DMS 273 (cell line): ENCODE measurements around the gene FUNDC1.
A peak's percentile ranks its signal among the peaks of the same experiment; 100 is the strongest.
"Not testable (repeated sequence)": the region's sequence is repeated elsewhere in the genome, so short reads cannot be mapped to it uniquely, and the experiment has no call there.

Source experiments
- DNase-seq: peaks from one replicate; lab custom pipeline; 2025; ENCODE audit not compliant: unreplicated experiment; lab: John Stamatoyannopoulos, UW

The FUNDC1 gene, protein sequence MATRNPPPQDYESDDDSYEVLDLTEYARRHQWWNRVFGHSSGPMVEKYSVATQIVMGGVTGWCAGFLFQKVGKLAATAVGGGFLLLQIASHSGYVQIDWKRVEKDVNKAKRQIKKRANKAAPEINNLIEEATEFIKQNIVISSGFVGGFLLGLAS

DNA sequence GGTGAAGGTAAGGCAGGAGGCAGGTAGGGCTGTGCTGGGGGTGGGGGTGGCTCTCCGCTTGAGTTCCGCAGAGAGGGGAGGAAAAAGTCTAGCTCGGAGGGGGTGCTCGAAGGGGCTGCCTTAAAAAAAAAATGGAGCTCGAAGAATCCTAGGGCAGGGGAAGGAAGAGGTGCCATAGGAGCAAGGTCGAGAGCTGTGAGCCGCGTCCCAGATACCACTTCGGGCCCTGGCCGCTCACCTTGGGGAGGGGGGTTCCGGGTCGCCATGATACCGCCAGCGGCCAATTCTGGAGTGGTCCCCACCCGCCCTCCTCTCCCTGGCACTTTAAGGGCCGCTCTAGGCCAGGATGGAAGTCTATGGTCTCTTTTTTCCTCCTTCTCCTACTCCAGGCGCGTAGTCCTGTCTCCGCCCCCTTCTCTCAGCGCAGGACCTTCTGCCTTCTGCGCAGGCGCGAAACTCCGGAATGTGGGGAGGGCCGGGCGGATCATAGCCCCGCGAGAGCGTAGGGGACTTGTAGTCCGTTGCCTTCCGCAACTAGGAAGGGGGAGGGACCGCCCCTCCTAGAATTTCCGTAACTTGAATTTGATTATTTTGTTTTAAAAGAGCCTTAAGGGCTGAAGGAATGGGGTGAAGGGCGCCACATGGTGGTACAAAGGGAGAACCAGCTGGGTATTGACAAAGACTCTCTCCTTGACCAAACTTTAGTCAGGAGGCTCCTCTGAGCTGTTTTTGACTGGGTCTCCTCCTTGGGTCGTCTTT is at the start of gene FUNDC1:
FUNDC1 (minus strand) TSS at position 293 of the 759 bp plus-strand sequence; CDS start at position 266, 27 bp downstream.
- DNase-seq = peak; percentile 98

DNA sequence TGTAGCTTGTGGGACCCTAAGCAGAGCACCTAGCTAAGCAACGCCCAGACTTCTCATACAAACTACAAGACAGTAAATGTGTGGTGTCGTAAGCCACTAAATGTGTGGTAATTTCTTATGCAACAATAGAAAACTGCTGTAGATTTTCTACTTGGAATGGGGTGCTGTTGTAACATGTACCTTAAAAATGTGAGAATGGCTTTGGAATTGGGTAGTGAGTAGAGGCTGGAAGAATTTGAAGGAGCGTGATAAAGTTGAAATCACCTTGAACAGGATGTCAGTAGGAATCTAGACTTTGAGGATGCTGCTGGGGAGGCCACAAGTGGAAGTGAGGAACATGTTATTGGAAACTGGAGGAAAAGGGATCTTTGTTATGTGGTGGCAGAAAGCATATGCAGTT is 43.2 kb upstream of the FUNDC1 start:
- DNase-seq = no peak

DNA sequence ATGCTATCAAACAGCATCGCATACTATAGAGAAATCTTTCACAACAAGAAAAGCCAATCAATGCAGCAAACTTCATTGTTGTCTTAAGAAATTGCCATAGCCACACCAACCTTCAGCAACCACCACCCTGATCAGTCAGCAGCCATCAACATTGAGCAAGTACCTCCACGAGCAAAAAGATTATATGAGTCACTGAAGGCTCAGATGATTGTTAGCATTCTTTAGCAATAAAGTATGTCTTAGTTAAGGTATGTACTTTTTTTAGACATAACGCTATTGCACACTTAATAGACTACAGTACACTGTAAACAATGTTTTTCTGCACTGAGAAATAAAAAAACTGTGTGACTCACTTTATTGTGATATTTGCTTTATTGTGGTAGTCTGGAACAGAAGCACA is 37.8 kb upstream of the FUNDC1 start:
- DNase-seq = no peak

DNA sequence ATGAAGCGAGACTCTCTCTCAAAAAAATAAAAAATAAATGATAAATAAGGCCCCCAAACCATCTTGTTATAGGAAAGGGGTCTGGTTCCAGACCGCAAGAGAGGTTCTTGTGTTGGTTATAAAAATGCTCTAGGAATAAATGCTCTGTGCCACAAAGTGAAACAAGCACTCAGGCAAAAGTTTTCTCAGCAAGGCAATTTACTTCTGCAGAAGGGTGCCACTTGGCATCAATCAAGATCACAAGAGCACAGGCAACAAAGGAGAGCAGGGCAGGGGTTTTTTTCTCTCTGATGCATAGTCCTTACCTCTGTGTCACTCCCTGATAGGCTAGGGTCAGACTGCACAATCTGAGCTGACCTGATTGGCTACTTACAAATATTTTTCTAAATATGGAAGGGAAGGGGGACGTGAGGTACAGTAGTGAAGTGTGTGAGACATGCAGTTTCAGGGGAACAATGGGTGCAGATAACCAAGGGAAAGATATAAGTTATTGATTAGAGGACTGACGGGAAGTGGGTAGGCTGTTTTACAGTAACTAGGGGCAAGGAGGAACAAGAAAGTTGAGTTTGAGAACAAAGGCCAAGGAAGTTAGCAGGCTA is 29.8 kb upstream of the FUNDC1 start:
- DNase-seq = no peak

DNA sequence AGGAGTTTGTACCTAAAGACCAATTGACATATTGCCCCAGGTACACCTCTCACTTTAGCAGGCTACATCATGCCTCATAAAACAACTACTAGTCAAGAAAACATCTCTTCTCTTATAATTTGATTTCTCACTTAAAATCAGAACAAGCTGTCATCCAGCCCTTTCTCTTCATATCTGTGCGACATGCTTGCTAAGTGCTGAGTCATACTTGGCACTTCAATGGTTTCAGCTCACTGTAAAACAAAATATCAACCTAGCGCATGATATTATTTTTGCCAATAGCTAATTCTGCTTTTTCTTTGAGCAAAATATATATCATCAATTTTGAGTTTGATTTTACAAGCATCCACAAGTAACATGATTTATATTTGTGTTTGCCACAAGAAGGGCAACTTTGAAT is 27.9 kb upstream of the FUNDC1 start:
- no peak for DNase-seq

DNA sequence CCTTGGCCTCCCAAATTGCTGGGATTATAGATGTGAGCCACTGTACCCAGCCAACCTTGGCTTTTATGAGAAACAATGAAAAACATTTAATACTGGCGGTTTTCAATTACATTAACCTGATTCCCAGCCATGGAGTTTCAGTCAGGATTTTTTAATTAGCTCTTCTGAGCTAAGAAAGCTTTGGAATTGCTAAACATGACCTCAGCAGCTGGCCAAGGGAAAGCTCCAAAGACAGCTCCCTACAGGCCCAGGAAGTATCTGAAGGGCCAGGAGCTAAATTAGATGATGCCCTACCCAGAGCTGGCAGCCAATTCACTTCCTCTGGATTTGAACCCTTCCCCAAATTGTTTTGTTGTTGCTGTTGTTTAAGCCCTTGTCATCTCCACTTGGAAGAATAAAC is 26.5 kb upstream of the FUNDC1 start:
- DNase-seq = peak; percentile 9

DNA sequence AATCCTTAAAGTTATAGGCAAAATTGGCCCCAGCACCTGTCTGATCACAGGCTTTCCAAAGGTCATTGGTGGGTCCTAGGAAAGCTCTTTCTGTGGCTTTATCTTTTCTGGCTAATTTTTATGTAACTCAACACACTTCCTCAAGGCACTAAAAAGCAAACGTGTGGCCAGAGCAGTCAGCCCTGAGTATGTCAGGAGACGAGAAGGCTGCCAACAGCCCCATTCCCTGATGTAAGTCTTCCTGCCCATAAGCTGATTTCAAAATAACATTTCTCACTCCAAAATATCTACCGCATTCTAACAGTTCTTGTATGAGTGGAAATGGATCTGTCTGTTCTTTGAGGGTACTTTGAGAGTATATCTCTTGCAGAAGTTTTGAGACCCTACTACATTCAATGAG is 25.5 kb upstream of the FUNDC1 start:
- DNase-seq = no peak

DNA sequence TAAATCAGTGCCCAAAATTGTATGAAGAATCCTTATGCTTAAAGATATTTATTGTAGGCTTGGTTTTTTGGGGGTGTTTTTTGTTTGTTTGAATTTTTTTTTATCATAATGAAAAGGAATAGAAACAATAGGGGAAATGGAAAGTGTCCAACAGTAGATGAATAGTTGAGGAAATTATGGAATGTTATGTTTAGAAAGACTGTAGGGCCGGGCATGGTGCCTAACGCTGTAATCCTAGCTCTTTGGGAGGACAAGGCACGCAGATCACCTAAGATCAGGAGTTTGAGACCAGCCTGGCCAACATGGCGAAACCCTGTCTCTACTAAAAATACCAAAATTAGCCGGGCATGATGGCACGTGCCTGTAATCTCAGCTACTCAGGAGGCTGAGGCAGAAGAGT is 19.2 kb upstream of the FUNDC1 start:
- not testable (repeated sequence) for DNase-seq

DNA sequence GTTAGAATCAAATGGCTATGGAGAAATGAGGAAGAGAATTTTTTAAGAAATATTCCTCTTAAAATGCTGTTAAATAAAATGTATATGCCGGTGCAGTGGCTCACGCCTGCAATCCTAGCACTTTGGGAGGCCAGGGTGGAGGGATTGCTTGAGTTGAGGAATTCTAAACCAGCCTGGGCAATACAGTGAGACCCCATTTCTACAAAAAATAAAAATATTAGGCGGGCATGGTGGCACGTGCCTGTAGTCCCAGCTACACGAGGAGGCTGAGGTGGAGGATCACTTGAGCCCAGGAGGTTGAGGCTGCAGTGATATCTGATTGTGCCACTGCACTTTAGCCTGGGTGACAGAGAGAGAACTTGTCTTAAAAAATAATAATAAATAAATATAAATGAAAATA is 7.9 kb upstream of the FUNDC1 start:
- DNase-seq = no peak

DNA sequence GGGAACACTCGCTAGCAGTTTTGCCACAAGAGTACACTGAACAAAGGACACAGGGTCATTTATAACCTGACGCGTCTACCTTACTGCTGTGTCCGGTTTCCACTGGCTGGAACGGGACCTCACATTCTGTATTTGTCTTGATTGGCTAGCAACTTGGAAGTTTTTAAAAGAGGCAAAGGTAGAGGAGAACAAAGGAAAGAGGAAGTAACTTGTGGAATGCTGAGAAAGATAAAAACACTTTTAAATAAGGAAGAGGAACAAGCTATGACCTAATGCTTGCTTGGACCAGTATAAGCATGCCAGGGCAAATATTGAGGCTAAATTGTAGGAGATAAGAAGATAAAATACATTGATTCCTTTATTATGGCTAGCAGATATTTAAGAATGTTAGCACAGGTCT is 2.8 kb upstream of the FUNDC1 start:
- DNase-seq = not testable (repeated sequence)

DNA sequence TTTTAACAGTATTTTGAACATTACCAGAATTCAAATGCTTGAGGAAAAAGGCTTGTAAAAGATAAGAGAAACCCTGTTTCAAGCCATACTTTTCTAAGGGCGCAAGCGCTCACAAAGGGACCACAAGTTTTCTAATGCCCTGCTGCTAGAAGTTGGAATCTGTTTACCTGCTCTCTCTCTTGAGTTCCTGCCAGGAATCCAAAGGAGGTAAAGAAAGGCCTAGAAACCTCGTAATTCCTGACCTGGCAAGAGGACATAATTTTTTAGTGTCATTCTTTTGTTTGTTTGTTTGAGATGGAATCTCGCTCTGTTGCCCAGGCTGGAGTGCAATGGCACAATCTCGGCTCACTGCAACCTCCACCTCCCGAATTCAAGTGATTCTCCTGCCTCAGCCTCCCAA is 1.4 kb upstream of the FUNDC1 start:
- no peak for DNase-seq

DNA sequence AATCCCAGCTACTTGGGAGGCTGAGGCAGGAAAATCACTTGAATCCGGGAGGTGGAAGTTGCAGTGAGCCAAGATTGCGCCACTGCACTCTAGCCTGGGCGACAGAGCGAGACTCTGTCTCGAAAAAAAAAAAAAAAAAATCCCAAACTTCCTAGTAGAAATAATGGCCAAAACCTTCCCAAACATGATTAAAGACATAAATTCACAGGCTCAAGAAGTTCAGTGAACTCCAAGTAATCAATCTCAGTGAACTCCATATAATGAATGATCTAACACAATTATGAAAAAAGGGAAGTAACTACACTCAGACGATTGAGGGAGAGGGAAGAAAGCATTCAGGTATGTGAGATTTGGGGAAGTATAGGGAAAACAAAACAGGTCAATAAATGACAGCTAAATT is 6.5 kb downstream of the FUNDC1 start:
- DNase-seq = no peak

DNA sequence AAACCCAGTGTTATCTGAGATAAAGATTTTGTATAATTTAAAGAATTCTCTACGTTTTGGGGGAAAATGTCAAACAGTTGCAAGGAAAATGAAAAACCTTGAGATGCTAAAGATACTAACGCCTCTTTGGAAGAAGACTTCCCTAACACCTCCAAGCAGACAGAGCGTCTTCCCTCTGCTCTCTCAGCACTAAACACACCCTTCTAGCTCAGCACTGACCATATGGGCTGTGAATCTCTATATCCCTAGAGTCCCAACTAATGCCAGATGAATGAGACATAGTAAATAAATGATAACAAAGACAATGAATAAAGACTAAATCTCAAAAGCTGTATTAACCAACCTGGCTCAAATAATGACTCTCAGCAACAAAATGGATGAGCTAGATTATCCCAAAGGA is 13.3 kb downstream of the FUNDC1 start:
- DNase-seq = peak; percentile 12

DNA sequence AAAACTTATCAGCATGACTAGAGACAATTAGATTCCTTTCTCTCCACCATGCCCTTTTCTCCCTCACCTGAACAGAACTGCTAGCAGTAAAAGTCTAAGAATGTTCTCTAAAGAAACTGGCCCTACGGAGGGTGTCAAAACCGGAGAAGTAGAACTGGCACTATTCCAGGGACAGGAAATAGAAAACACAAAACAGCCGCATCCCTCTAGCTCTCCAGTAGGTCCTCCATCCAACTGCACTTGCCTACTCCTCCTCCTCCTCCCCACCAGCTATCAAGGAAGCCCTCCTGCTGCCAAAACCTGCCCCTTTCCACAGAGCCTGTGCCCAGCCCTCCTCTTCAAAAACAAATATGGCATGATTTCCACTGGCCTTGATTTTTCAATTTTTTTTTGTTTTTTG is 28.4 kb downstream of the FUNDC1 start:
- DNase-seq = no peak

DNA sequence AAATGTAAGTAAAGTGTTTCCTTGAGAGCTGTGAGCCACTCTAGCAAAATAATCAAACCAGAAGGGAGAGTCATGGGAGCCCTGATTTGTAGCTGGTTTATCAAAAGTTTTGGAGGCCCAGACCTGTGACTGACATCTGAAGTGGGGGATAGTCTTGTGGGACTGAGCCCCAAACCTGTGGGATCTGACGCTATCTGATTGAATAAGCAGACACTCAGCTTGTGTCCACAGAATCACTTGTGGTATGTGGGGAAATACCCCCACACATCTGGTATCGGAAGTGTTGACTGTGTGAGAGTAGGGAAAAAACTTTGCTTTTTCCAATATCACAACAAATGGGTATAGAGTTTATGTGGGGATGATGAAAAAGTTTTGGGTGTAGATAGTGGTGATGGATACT is 35.4 kb downstream of the FUNDC1 start:
- no peak for DNase-seq

DNA sequence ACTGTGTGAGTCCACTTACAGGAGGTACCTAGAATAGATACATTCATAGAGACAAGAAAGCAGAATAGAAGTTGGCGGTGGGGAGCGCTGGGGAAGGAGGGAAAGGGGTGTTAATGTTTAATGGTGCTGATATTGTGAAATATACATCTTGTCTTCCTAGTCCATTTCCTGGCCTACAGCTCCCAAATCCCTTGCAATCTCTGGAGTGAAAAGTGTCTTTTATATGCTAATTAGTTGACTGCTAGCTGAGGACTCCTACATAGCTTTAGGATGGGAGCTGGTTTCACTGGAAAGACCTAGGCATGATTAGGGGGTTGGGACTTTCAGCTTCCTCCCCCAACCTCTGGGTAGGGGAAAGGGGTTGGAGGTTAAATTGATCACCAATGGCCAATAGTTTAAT is 36.0 kb downstream of the FUNDC1 start:
- DNase-seq = no peak

DNA sequence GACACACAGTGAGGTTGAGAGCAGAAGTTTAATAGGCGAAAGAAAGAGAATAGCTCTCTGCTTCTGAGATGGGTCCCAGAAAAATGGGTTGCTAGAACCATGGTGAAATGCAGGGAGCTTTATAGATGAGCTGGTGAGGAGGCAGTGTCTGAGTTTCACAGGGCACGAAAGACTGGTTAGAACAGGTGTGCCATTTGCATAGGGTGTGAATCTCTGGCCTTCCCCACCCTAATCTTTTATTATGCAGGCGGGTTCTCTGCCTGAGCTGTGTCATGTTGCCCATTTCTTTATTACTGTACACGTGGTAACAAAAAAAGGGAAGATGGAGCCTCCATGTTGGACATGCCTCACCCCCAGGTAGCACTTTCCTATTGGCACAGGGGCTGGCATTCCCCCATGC is 39.1 kb downstream of the FUNDC1 start:
- no peak for DNase-seq

DNA sequence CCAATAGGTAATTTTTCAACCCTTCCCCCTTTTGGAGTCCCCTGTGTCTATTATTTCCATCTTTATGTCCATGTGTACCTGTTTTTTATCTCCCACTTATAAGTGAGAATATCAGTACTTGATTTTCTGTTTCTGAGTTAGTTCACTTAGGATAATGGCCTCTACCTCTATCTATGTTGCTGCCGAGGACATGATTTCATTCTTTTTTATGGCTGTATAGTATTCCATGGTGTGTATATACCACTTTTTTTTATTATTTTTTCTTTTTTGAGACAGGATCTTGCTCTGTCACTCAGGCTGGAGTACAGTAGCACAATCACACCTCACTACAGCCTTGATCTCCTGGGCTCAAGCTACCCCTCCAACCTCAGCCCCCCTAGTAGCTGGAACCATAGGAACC is 47.6 kb downstream of the FUNDC1 start:
- DNase-seq = no peak

DNA sequence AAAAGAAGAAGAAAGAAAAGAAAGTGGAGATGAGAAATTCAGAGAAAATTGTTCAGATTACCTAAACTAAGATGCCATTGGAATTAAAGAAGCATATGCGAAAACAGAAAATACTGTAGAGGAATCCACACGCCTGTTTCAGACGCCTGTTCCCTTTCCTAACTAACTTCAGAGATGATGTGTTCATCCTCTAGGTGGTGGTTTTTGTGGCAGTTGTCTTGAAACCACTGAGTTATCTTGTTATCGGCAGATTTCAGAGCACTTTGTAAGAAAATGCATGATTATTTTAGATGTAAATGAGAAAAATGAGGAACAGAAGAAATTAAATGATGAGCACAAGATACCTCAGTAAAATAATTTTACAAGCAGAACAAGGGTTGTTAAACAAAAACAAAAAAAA is 48.3 kb downstream of the FUNDC1 start:
- no peak for DNase-seq

DNA sequence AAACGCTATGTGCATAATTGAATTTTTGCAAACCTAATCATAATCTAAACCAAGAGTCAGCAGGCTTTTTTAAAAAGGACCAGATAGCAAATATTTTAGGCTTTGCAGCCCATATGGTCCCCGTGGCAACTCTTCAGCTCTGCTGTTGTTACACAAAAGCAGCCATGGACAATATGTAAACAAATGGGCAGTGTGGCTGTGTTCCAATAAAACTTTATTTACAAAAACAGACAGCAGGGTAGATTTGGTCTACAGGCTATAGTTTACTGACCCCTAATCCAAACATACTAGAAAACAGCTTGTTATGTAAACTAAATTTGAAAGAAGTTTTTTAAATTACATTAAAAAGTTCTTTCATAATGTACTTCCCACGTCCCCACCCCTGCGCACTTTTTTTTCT is 53.1 kb downstream of the FUNDC1 start:
- no peak for DNase-seq

DNA sequence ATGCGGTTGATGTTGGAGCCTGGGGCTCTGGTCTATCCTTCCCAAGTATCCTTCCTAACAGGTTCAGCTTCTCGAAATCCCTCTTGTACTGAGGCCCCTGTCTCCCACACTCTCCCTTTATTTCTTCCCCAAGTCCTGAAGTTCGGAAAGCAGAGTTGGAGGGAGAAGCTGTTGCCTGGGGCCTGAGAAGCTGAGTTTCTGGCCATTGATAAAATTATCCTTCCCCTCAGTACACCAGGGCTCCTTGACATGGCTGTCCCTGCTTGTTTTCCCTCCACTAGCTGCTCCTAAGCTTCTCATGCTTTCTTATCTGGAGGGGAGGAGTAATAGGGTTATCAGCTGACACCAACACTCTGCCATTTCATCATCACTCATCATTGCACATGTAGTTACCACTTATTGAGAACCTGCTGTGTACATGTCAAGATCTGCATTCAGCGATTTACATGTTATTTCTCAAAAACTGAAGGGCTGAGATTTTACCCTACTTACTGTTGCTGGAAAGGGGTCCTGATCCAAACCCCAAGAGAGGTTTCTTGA is 58.0 kb downstream of the FUNDC1 start:
- DNase-seq = no peak

DNA sequence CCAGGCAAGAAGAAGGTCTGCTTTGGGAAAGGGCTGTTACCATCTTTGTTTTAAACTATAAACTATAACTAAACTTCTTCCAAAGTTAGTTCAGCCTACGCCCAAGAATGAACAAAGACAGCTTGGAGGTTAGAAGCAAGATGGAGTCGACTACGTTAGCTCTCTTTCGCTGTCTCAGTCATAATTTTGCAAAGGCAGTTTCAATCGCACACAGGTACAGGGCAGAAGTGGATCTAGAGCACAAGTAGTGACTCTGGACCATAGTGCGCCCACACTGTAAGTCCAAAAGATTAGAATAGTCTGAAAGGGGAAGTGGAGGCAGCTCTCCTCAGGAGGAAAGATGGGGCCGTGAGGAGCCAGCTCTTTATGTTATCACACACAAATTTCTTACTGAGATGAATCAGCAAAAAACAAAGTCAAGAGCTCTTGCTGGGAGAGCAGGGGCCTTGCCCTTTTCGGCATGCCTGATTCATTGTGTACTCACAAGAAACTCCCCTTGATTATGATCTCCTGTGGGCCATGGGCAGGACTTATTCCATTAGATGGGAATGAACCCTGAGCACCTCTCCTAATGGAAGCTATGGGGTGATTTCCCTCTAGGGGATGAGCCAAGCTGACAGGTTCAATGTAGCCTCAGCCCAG is 58.6 kb downstream of the FUNDC1 start:
- no peak for DNase-seq
